Gastroesophageal sphincter (tissue), 3 donors: ENCODE data around the gene BCDIN3D.

Experiments used
- EP300 ChIP-seq: sonication (generic); formaldehyde crosslinking; IDR thresholded peaks from one replicate; pipeline ENCODE4 v1.6.1; 2017; ENCODE audit warnings: antibody characterized with exemption, mild to moderate bottlenecking
- POLR2A ChIP-seq, 2 donors: fragments of 450-650 bp; IDR thresholded peaks; one replicate each; pipeline ENCODE4 v1.6.1; 2017; ENCODE audit warnings: antibody characterized with exemption in 2 of 2, mild to moderate bottlenecking in 2 of 2, moderate library complexity in 1 of 2
- POLR2AphosphoS5 ChIP-seq: sonication (generic); formaldehyde crosslinking; IDR thresholded peaks from one replicate; pipeline ENCODE4 v1.6.1; 2017; ENCODE audit warnings: antibody characterized with exemption
- TF ChIP-seq, protein P1 (sequence below), 4 experiments: fragments of 200-600 bp in 2 of 4; fragments of 450-650 bp in 2 of 4; sonication (generic) in 1 of 4; IDR thresholded peaks; one replicate each; pipeline ENCODE4 v1.5.1; 2017 to 2019; ENCODE audit warnings: antibody characterized with exemption in 4 of 4, mild to moderate bottlenecking in 2 of 4, moderate library complexity in 2 of 4

DNA sequence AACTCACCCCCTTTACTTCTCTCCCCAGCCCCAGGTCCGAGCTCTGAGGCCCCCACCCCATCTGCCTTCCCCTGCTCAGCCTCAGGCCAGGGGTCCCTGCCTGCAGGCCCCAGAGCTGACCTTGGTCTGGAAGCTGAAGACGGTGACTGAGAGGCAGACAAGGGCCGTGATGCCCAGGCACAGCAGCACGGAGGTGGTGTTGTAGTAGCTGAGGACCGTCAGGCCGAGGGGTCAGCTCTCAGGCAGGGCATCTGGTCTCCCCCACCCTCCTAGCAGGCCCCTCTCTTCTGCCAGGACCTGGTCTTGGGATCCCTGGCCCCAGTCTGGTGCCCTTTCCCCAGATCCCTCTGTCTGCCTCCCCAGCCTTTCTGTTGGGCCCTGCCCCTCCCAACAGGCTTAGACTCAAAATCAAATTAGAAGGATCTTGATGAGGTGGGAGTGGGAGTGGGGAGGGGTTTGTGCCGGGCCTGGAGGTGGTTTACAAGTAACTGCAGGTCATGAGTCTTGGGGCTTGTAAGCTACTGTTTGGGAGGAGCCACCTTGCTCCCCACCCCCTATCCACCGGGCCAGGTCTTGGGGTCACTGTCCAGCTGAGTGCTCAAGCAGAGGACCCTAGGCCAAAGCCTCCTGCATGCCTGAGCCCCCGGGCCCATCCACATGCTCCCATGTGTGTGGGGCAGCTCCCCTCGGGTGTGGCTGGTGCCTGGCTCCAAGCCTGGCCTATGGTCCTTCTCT lies 46.6 kb upstream of the BCDIN3D start:
- TF ChIP-seq POLR2A (IDR thresholded peaks at IDR 0.05): no peak
- no peak for TF ChIP-seq EP300
- TF ChIP-seq POLR2AphosphoS5: no peak
- TF ChIP-seq, protein P1, sequence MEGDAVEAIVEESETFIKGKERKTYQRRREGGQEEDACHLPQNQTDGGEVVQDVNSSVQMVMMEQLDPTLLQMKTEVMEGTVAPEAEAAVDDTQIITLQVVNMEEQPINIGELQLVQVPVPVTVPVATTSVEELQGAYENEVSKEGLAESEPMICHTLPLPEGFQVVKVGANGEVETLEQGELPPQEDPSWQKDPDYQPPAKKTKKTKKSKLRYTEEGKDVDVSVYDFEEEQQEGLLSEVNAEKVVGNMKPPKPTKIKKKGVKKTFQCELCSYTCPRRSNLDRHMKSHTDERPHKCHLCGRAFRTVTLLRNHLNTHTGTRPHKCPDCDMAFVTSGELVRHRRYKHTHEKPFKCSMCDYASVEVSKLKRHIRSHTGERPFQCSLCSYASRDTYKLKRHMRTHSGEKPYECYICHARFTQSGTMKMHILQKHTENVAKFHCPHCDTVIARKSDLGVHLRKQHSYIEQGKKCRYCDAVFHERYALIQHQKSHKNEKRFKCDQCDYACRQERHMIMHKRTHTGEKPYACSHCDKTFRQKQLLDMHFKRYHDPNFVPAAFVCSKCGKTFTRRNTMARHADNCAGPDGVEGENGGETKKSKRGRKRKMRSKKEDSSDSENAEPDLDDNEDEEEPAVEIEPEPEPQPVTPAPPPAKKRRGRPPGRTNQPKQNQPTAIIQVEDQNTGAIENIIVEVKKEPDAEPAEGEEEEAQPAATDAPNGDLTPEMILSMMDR (IDR thresholded peaks at IDR 0.05): no peak
